WTC11 (cell line): ENCODE measurements around the gene CHRNB4. TPM values are rescaled to one million over a fixed set of nuclear protein-coding genes. Genes with fewer than 3 reads are reported as not detected.

ENCODE experiments used
- ATAC-seq: fragments of 200-7000 bp; cut with Tn5 transposase; 2 replicates; pipeline ENCODE4 v1.10.0; 2021; ENCODE audit warnings: mild to moderate bottlenecking, moderate library complexity
- CTCF ChIA-PET: fragments of 300-600 bp; sonication (Branson Sonifier 250); formaldehyde crosslinking; loops from one replicate; lab custom pipeline; 2021; ENCODE audit warnings: antibody characterized with exemption; lab: Charles Lee
- POLR2A ChIA-PET: fragments of 350-600 bp; sonication (Branson Sonifier 250); formaldehyde crosslinking; loops from one replicate; lab custom pipeline; 2021; ENCODE audit warnings: antibody characterized with exemption; lab: Charles Lee
- DNase-seq: peaks from one replicate; pipeline ENCODE4 v3.0.0; 2021; ENCODE audit warnings: low spot score
- H3K27ac Mint-ChIP-seq: 2 replicates; pipeline ENCODE4 v1.8.0; 2021; ENCODE audit warnings: mixed read lengths
- H3K27me3 Mint-ChIP-seq: 2 replicates; pipeline ENCODE4 v1.8.0; 2021; ENCODE audit warnings: low read depth, mild to moderate bottlenecking, moderate library complexity, mixed read lengths
- H3K36me3 Mint-ChIP-seq: 2 replicates; pipeline ENCODE4 v1.8.0; 2021; ENCODE audit warnings: mixed read lengths
- H3K4me1 Mint-ChIP-seq: 2 replicates; pipeline ENCODE4 v1.8.0; 2022; ENCODE audit warnings: mixed read lengths
- H3K4me3 Mint-ChIP-seq: 2 replicates; pipeline ENCODE4 v1.8.0; 2021; ENCODE audit warnings: mild to moderate bottlenecking, moderate library complexity, mixed read lengths
- H3K9me3 Mint-ChIP-seq: 2 replicates; pipeline ENCODE4 v1.8.0; 2021; ENCODE audit warnings: mixed read lengths
- AFF4 ChIP-seq: sonication (generic); formaldehyde crosslinking; IDR thresholded peaks from 2 replicates; pipeline ENCODE4 v1.8.1; 2023; ENCODE audit warnings: mild to moderate bottlenecking, missing genetic modification reagents, borderline replicate concordance
- CBFB ChIP-seq: sonication (generic); formaldehyde crosslinking; IDR thresholded peaks from 2 replicates; pipeline ENCODE4 v1.8.1; 2022; ENCODE audit warnings: mild to moderate bottlenecking, low read depth, missing genetic modification reagents
- ETV6 ChIP-seq: sonication (generic); formaldehyde crosslinking; IDR thresholded peaks from 2 replicates; pipeline ENCODE4 v1.8.1; 2022; ENCODE audit warnings: mild to moderate bottlenecking, missing genetic modification reagents
- FOXK1 ChIP-seq: sonication (generic); formaldehyde crosslinking; IDR thresholded peaks from 2 replicates; pipeline ENCODE4 v1.8.0; 2022; ENCODE audit warnings: mild to moderate bottlenecking, moderate library complexity, missing genetic modification reagents
- FOXP1 ChIP-seq: sonication (generic); formaldehyde crosslinking; IDR thresholded peaks from 2 replicates; pipeline ENCODE4 v1.8.0; 2022; ENCODE audit warnings: missing genetic modification reagents, mild to moderate bottlenecking, moderate library complexity, borderline replicate concordance
- GABPB1 ChIP-seq: sonication (generic); formaldehyde crosslinking; IDR thresholded peaks from 2 replicates; pipeline ENCODE4 v1.8.1; 2023; ENCODE audit warnings: mild to moderate bottlenecking, missing genetic modification reagents
- HMGA2 ChIP-seq: fragments of 250-450 bp; sonication (Bioruptor Pico); IDR thresholded peaks from 2 replicates; pipeline ENCODE4 v1.4.0; 2021; ENCODE audit warnings: mild to moderate bottlenecking, moderate library complexity
- PREB ChIP-seq: sonication (generic); formaldehyde crosslinking; IDR thresholded peaks from 2 replicates; pipeline ENCODE4 v1.8.1; 2022; ENCODE audit warnings: mild to moderate bottlenecking, missing genetic modification reagents, moderate library complexity, borderline replicate concordance
- RELA ChIP-seq: sonication (generic); formaldehyde crosslinking; IDR thresholded peaks from 2 replicates; pipeline ENCODE4 v1.8.1; 2022; ENCODE audit warnings: missing genetic modification reagents, mild to moderate bottlenecking, borderline replicate concordance
- TEAD4 ChIP-seq: sonication (generic); formaldehyde crosslinking; IDR thresholded peaks from 2 replicates; pipeline ENCODE4 v1.8.0; 2022; ENCODE audit warnings: mild to moderate bottlenecking, missing genetic modification reagents
- TP53 ChIP-seq: sonication (generic); formaldehyde crosslinking; IDR thresholded peaks from 2 replicates; pipeline ENCODE4 v1.8.1; 2023; ENCODE audit warnings: mild to moderate bottlenecking, missing genetic modification reagents
- ZNF121 ChIP-seq: sonication (generic); formaldehyde crosslinking; IDR thresholded peaks from 2 replicates; pipeline ENCODE4 v1.8.0; 2023; ENCODE audit warnings: missing genetic modification reagents
- ZNF219 ChIP-seq: sonication (generic); formaldehyde crosslinking; IDR thresholded peaks from 2 replicates; pipeline ENCODE4 v1.8.0; 2023; ENCODE audit warnings: missing genetic modification reagents, mild to moderate bottlenecking, borderline replicate concordance
- ZNF232 ChIP-seq: sonication (generic); formaldehyde crosslinking; IDR thresholded peaks from 2 replicates; pipeline ENCODE4 v1.8.0; 2022; ENCODE audit warnings: mild to moderate bottlenecking, missing genetic modification reagents
- ZNF317 ChIP-seq: sonication (generic); formaldehyde crosslinking; IDR thresholded peaks from 2 replicates; pipeline ENCODE4 v1.8.1; 2023; ENCODE audit warnings: low read depth, mild to moderate bottlenecking, moderate library complexity, missing genetic modification reagents, borderline replicate concordance
- ZNF396 ChIP-seq: fragments of 250-450 bp; sonication (Bioruptor Pico); IDR thresholded peaks from 2 replicates; pipeline ENCODE4 v1.8.0; 2021; ENCODE audit warnings: mild to moderate bottlenecking, moderate library complexity, borderline replicate concordance
- ZNF423 ChIP-seq: fragments of 250-450 bp; sonication (Bioruptor Pico); IDR thresholded peaks from 2 replicates; pipeline ENCODE4 v2.1.2; 2022; ENCODE audit warnings: mild to moderate bottlenecking, moderate library complexity
- total RNA-seq: library from RNA; stranded (reverse); gene quantifications from 3 replicates; pipeline ENCODE4 v1.2.3, GENCODE V29; 2021
- TF ChIP-seq, protein P1 (sequence below): sonication (generic); formaldehyde crosslinking; IDR thresholded peaks from 2 replicates; pipeline ENCODE4 v1.8.1; 2022; ENCODE audit warnings: low read depth, missing genetic modification reagents, borderline replicate concordance
- TF ChIP-seq, protein P2 (sequence below): fragments of 250-450 bp; sonication (Bioruptor Pico); IDR thresholded peaks from 2 replicates; pipeline ENCODE4 v1.8.0; 2021; ENCODE audit warnings: mild to moderate bottlenecking
- TF ChIP-seq, protein P3 (sequence below): sonication (generic); formaldehyde crosslinking; IDR thresholded peaks from 2 replicates; pipeline ENCODE4 v1.8.0; 2022; ENCODE audit warnings: mild to moderate bottlenecking, missing genetic modification reagents
- TF ChIP-seq, protein P4 (sequence below): sonication (generic); formaldehyde crosslinking; conservative IDR thresholded peaks from 2 replicates; pipeline ENCODE4 v1.8.1; 2023; ENCODE audit warnings: mild to moderate bottlenecking, low read depth, missing genetic modification reagents, moderate library complexity

Gene CHRNB4
- total RNA-seq, 1 experiment from 2014 or later, result 10.1 TPM

DNA sequence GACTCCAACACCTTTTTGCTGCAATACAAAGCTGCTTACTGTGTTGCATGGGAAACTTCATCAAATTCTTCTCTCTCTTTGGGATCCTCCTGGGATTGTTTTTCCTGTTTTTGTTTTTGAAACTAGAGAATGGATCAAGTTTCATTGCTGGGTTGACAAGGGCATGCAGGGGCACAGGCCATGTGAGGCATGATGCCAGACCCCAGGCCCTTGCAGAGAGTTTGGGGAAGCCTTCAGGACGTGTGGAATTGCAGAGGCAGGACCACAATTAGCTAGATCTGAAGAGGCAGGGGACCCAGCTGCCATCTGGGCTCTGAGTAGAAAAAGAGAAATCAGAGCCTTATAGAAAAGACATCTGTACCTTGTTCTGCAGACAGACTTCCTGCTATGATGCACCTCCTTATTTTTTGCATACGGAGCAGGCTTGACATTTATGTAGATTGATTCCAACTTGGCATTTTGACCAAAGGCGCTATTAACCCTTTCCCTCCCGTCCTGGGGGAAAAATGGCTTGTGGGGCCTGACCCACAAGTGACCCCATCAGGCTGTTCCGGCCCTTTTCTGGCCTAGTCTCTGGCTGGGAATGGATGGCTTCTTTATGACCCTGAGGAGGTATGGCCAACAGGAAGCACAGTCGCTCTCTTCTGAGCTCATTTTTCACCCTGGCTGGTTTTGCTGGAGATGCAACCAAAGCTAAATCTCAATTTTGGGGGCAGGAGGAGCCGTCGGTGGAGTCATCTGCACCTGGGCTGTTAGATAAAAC, 44.3 kb upstream of the CHRNB4 start:
- DNase-seq (no peak), ATAC-seq (peak; percentile 69)
- H3K36me3 Mint-ChIP-seq, result no peaks in the 10 kb centered on the region
- peaks cover 47% of the 10 kb centered on the region for H3K4me1 Mint-ChIP-seq
- peak overlapping the region; percentile 92 for H3K27ac Mint-ChIP-seq
- TF ChIP-seq FOXP1 (CRISPR knock-in tag), result no peak
- no peak for TF ChIP-seq RELA
- no peak for TF ChIP-seq ZNF232 (CRISPR knock-in tag)
- no peak for TF ChIP-seq TEAD4 (CRISPR knock-in tag)
- no peak for TF ChIP-seq ZNF317 (CRISPR knock-in tag)
- TF ChIP-seq ZNF121 (CRISPR knock-in tag), result no peak
- TF ChIP-seq, protein P1, sequence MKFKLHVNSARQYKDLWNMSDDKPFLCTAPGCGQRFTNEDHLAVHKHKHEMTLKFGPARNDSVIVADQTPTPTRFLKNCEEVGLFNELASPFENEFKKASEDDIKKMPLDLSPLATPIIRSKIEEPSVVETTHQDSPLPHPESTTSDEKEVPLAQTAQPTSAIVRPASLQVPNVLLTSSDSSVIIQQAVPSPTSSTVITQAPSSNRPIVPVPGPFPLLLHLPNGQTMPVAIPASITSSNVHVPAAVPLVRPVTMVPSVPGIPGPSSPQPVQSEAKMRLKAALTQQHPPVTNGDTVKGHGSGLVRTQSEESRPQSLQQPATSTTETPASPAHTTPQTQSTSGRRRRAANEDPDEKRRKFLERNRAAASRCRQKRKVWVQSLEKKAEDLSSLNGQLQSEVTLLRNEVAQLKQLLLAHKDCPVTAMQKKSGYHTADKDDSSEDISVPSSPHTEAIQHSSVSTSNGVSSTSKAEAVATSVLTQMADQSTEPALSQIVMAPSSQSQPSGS (CRISPR knock-in tag), result no peak
- no peak for TF ChIP-seq GABPB1 (CRISPR knock-in tag)
- TF ChIP-seq ETV6, result no peak
- no peak for TF ChIP-seq TP53
- TF ChIP-seq, protein P2, sequence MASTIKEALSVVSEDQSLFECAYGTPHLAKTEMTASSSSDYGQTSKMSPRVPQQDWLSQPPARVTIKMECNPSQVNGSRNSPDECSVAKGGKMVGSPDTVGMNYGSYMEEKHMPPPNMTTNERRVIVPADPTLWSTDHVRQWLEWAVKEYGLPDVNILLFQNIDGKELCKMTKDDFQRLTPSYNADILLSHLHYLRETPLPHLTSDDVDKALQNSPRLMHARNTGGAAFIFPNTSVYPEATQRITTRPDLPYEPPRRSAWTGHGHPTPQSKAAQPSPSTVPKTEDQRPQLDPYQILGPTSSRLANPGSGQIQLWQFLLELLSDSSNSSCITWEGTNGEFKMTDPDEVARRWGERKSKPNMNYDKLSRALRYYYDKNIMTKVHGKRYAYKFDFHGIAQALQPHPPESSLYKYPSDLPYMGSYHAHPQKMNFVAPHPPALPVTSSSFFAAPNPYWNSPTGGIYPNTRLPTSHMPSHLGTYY, result no peak
- no peak for TF ChIP-seq PREB
- TF ChIP-seq, protein P3, sequence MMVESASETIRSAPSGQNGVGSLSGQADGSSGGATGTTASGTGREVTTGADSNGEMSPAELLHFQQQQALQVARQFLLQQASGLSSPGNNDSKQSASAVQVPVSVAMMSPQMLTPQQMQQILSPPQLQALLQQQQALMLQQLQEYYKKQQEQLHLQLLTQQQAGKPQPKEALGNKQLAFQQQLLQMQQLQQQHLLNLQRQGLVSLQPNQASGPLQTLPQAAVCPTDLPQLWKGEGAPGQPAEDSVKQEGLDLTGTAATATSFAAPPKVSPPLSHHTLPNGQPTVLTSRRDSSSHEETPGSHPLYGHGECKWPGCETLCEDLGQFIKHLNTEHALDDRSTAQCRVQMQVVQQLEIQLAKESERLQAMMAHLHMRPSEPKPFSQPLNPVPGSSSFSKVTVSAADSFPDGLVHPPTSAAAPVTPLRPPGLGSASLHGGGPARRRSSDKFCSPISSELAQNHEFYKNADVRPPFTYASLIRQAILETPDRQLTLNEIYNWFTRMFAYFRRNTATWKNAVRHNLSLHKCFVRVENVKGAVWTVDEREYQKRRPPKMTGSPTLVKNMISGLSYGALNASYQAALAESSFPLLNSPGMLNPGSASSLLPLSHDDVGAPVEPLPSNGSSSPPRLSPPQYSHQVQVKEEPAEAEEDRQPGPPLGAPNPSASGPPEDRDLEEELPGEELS (CRISPR knock-in tag), result no peak
- no peak for TF ChIP-seq HMGA2 (CRISPR knock-in tag)
- TF ChIP-seq, protein P4, sequence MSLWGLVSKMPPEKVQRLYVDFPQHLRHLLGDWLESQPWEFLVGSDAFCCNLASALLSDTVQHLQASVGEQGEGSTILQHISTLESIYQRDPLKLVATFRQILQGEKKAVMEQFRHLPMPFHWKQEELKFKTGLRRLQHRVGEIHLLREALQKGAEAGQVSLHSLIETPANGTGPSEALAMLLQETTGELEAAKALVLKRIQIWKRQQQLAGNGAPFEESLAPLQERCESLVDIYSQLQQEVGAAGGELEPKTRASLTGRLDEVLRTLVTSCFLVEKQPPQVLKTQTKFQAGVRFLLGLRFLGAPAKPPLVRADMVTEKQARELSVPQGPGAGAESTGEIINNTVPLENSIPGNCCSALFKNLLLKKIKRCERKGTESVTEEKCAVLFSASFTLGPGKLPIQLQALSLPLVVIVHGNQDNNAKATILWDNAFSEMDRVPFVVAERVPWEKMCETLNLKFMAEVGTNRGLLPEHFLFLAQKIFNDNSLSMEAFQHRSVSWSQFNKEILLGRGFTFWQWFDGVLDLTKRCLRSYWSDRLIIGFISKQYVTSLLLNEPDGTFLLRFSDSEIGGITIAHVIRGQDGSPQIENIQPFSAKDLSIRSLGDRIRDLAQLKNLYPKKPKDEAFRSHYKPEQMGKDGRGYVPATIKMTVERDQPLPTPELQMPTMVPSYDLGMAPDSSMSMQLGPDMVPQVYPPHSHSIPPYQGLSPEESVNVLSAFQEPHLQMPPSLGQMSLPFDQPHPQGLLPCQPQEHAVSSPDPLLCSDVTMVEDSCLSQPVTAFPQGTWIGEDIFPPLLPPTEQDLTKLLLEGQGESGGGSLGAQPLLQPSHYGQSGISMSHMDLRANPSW (CRISPR knock-in tag), result no peak
- CTCF ChIA-PET, result interaction anchor here (0.6 to 2.2 kb wide), 10 partner anchors 10 to 123 kb away, joined by 3 to 9 read pairs (median 4); partner anchors contain the start of gene CHRNB4
- no peak overlapping the region for H3K4me3 Mint-ChIP-seq
- H3K9me3 Mint-ChIP-seq, result 0 out of 2 replicates have a peak, but pooled peaks cover 3% of the 10 kb centered on the region
- H3K27me3 Mint-ChIP-seq, result peaks cover 10% of the 10 kb centered on the region; the same call in 1 of the 2 replicates
- POLR2A ChIA-PET, result interaction anchor here (1.0 kb wide), 1 partner anchor 17 kb away, joined by 3 read pairs; no protein-coding TSS in a partner anchor

- DNase-seq, result no peak
- H3K36me3 Mint-ChIP-seq, result no peaks in the 10 kb centered on the region
- H3K9me3 Mint-ChIP-seq, result 0 out of 2 replicates have a peak, but pooled peaks cover 3% of the 10 kb centered on the region
- POLR2A ChIA-PET, result interaction anchor here (0.7 to 1.0 kb wide), 2 partner anchors 17 to 120 kb away, joined by 3 read pairs; no protein-coding TSS in a partner anchor
- peaks cover 10% of the 10 kb centered on the region; the same call in 1 of the 2 replicates for H3K27me3 Mint-ChIP-seq
- no peak for ATAC-seq
- no peak overlapping the region for H3K4me3 Mint-ChIP-seq
- CTCF ChIA-PET, result interaction anchor here (0.5 to 2.2 kb wide), 9 partner anchors 10 to 120 kb away, joined by 3 to 9 read pairs (median 5); partner anchors contain the start of gene CHRNB4
- no peak overlapping the region for H3K27ac Mint-ChIP-seq
- H3K4me1 Mint-ChIP-seq, result peaks cover 47% of the 10 kb centered on the region
- TF ChIP-seq AFF4 (CRISPR knock-in tag), result no peak
- no peak for TF ChIP-seq ETV6
- TF ChIP-seq ZNF396 (CRISPR knock-in tag), result no peak
- no peak for TF ChIP-seq CBFB (CRISPR knock-in tag)
- no peak for TF ChIP-seq ZNF423 (CRISPR knock-in tag)
- no peak for TF ChIP-seq ZNF219 (CRISPR knock-in tag)
- no peak for TF ChIP-seq FOXK1 (CRISPR knock-in tag)
These were observed 43.6 kb upstream of the CHRNB4 start for GRCh38 chr15:78684657-78685056.
